ENCODE data around the gene ENO2. TPM values are rescaled to one million over a fixed set of nuclear protein-coding genes. Genes with fewer than 3 reads are reported as not detected.

ENO2 gene
- total and polyA plus RNA-seq, 4 donors: 1.1 to 3.1 (median 1.4) TPM

DNA sequence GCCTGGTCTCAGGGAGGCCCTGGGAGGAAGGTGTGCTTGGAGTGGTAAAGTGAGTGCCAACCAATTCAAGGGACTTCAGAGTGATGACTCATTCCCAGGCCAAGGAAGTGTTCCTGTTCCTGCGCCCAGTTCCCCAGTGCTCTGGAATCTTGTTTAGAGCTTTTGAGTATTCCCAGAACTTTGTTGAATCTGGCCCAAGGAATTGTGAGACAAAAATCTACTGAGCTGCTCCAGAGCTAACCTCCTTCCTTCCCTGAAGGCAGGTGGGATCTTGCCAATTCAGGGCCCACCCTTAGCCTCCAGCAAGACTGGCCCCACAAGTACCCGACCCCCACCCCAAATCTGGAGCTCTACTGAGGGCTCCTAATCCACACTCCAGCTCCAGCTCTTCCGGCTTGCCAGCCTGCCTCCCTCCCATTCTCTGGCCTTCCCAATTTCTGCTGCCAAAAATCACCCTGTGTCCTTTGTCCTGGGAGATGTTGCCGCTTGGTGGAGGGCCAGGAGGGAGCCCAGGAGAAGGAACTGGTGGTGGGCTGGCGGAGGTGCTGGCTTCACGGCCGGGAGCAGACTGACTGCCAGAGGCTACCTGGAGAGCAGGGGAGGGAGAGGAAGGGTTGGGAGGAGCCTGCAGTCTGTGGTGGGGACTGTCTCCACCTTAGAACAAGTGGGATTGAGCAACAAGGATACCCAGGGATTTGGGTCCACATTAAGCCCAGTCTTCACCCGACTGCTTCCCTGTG, 11.3 kb downstream of the ENO2 start:
- DNase-seq (ENCODE audit: low spot score): no peak
- no peaks in the 10 kb centered on the region for H3K27me3 ChIP-seq (ENCODE audit: control insufficient read depth in 4 of 4, insufficient read depth in 4 of 4, low read length in 3 of 4)
- peak overlapping the region in 1 of 2 donors; percentile 51 for H3K9ac ChIP-seq (ENCODE audit: low read depth in 1 of 2, low read length in 2 of 2)
- H3K4me1 ChIP-seq (ENCODE audit: control insufficient read depth in 4 of 4, insufficient read depth in 4 of 4, low read length in 3 of 4): peaks cover 9 to 56% (median 48%) of the 10 kb centered on the region in 4 donors
- H3K4me3 ChIP-seq (ENCODE audit: low read depth in 1 of 3, low read length in 3 of 3): peak overlapping the region; percentile 14 to 55 (median 36)
- peak overlapping the region; percentile 89 to 93 for H3K27ac ChIP-seq (ENCODE audit: low read depth in 1 of 2, low read length in 2 of 2)
- no peaks in the 10 kb centered on the region for H3K9me3 ChIP-seq (ENCODE audit: control insufficient read depth in 4 of 4, low read length in 3 of 4)
- H3K36me3 ChIP-seq (ENCODE audit: control insufficient read depth in 4 of 4, insufficient read depth in 3 of 4, low read depth in 1 of 4, low read length in 3 of 4): no peaks in the 10 kb centered on the region
- 18% methylated on average over 8 of the region's 8 CpGs for WGBS
- peak in 1 of 2 donors; percentile 47 for TF ChIP-seq RXRA (IDR thresholded peaks at IDR 0.05)
- TF ChIP-seq YY1 (IDR thresholded peaks at IDR 0.05): peak; percentile 54
- no peak for TF ChIP-seq FOXA2 (IDR thresholded peaks at IDR 0.05)
- peak in 1 of 2 donors; percentile 81 for TF ChIP-seq JUND (IDR thresholded peaks at IDR 0.05)
- TF ChIP-seq TAF1 (conservative IDR thresholded peaks at IDR 0.05): no peak
- peak; percentile 48 to 56 for TF ChIP-seq RAD21 (IDR thresholded peaks at IDR 0.05)
- TF ChIP-seq GABPA (IDR thresholded peaks at IDR 0.05 in 1 of 2, conservative IDR thresholded peaks at IDR 0.05 in 1 of 2): peak in 1 of 2 donors; percentile 62
- TF ChIP-seq NR2F2 (IDR thresholded peaks at IDR 0.05): no peak
- peak; percentile 47 for TF ChIP-seq SP1 (IDR thresholded peaks at IDR 0.05)
- TF ChIP-seq, protein P1, sequence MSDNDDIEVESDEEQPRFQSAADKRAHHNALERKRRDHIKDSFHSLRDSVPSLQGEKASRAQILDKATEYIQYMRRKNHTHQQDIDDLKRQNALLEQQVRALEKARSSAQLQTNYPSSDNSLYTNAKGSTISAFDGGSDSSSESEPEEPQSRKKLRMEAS (IDR thresholded peaks at IDR 0.05): no peak
- no peak for TF ChIP-seq HNF4G (IDR thresholded peaks at IDR 0.05)
- peak; percentile 45 to 67 for TF ChIP-seq HNF4A (conservative IDR thresholded peaks at IDR 0.05)
- TF ChIP-seq, protein P2, sequence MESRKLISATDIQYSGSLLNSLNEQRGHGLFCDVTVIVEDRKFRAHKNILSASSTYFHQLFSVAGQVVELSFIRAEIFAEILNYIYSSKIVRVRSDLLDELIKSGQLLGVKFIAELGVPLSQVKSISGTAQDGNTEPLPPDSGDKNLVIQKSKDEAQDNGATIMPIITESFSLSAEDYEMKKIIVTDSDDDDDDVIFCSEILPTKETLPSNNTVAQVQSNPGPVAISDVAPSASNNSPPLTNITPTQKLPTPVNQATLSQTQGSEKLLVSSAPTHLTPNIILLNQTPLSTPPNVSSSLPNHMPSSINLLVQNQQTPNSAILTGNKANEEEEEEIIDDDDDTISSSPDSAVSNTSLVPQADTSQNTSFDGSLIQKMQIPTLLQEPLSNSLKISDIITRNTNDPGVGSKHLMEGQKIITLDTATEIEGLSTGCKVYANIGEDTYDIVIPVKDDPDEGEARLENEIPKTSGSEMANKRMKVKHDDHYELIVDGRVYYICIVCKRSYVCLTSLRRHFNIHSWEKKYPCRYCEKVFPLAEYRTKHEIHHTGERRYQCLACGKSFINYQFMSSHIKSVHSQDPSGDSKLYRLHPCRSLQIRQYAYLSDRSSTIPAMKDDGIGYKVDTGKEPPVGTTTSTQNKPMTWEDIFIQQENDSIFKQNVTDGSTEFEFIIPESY (IDR thresholded peaks at IDR 0.05): no peak
- no peak for TF ChIP-seq FOXA1 (IDR thresholded peaks at IDR 0.05)
- TF ChIP-seq, protein P3, sequence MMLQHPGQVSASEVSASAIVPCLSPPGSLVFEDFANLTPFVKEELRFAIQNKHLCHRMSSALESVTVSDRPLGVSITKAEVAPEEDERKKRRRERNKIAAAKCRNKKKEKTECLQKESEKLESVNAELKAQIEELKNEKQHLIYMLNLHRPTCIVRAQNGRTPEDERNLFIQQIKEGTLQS (IDR thresholded peaks at IDR 0.05): no peak
- peak in 1 of 2 donors; percentile 27 for TF ChIP-seq EGR1 (IDR thresholded peaks at IDR 0.05; ENCODE audit: low read depth in 2 of 2)
- TF ChIP-seq, protein P4, sequence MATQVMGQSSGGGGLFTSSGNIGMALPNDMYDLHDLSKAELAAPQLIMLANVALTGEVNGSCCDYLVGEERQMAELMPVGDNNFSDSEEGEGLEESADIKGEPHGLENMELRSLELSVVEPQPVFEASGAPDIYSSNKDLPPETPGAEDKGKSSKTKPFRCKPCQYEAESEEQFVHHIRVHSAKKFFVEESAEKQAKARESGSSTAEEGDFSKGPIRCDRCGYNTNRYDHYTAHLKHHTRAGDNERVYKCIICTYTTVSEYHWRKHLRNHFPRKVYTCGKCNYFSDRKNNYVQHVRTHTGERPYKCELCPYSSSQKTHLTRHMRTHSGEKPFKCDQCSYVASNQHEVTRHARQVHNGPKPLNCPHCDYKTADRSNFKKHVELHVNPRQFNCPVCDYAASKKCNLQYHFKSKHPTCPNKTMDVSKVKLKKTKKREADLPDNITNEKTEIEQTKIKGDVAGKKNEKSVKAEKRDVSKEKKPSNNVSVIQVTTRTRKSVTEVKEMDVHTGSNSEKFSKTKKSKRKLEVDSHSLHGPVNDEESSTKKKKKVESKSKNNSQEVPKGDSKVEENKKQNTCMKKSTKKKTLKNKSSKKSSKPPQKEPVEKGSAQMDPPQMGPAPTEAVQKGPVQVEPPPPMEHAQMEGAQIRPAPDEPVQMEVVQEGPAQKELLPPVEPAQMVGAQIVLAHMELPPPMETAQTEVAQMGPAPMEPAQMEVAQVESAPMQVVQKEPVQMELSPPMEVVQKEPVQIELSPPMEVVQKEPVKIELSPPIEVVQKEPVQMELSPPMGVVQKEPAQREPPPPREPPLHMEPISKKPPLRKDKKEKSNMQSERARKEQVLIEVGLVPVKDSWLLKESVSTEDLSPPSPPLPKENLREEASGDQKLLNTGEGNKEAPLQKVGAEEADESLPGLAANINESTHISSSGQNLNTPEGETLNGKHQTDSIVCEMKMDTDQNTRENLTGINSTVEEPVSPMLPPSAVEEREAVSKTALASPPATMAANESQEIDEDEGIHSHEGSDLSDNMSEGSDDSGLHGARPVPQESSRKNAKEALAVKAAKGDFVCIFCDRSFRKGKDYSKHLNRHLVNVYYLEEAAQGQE (IDR thresholded peaks at IDR 0.05): peak; percentile 72
- TF ChIP-seq, protein P5, sequence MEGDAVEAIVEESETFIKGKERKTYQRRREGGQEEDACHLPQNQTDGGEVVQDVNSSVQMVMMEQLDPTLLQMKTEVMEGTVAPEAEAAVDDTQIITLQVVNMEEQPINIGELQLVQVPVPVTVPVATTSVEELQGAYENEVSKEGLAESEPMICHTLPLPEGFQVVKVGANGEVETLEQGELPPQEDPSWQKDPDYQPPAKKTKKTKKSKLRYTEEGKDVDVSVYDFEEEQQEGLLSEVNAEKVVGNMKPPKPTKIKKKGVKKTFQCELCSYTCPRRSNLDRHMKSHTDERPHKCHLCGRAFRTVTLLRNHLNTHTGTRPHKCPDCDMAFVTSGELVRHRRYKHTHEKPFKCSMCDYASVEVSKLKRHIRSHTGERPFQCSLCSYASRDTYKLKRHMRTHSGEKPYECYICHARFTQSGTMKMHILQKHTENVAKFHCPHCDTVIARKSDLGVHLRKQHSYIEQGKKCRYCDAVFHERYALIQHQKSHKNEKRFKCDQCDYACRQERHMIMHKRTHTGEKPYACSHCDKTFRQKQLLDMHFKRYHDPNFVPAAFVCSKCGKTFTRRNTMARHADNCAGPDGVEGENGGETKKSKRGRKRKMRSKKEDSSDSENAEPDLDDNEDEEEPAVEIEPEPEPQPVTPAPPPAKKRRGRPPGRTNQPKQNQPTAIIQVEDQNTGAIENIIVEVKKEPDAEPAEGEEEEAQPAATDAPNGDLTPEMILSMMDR (IDR thresholded peaks at IDR 0.05; ENCODE audit: low read depth, low read length, missing input control): peak; percentile 1
